ENCODE measurements around the gene SNW1.
"Not testable (repeated sequence)": the region's sequence is repeated elsewhere in the genome, so short reads cannot be mapped to it uniquely, and the experiment has no call there.

SNW1 gene

GRCh38 chr14:77760381-77761204 lies at the start of gene SNW1:
SNW1 (minus strand) TSS chr14:77761156; CDS start chr14:77761127, 29 bp downstream.
- peak; percentile 95 for DNase-seq (ENCODE audit: low read depth)

- no peak for DNase-seq (ENCODE audit: low read depth)
These were observed 48.1 kb upstream of the SNW1 start for GRCh38 chr14:77809011-77809410.

- no peak for DNase-seq (ENCODE audit: low read depth)
These were observed 47.3 kb upstream of the SNW1 start for GRCh38 chr14:77808250-77808649.

GRCh38 chr14:77805706-77806105 lies 44.8 kb upstream of the SNW1 start:
- no peak for DNase-seq (ENCODE audit: low read depth)

- no peak for DNase-seq (ENCODE audit: low read depth)
These were observed 43.6 kb upstream of the SNW1 start for GRCh38 chr14:77804592-77804991.

- DNase-seq (ENCODE audit: low read depth): no peak
These were observed 39.9 kb upstream of the SNW1 start for GRCh38 chr14:77800814-77801213.

- DNase-seq (ENCODE audit: low read depth): peak; percentile 82
These were observed 39.1 kb upstream of the SNW1 start, which contains the start of gene ADCK1 for GRCh38 chr14:77799863-77800730. ADCK1 (plus strand) TSS chr14:77800109; CDS start chr14:77818979, 18,870 bp downstream.

- not testable (repeated sequence) for DNase-seq (ENCODE audit: low read depth)
These were observed 38.5 kb upstream of the SNW1 start for GRCh38 chr14:77799456-77799855.

GRCh38 chr14:77794357-77794756 lies 33.4 kb upstream of the SNW1 start:
- no peak for DNase-seq (ENCODE audit: low read depth)

- DNase-seq (ENCODE audit: low read depth): not testable (repeated sequence)
These were observed 32.3 kb upstream of the SNW1 start for GRCh38 chr14:77793255-77793654.

GRCh38 chr14:77791225-77791600 lies 30.3 kb upstream of the SNW1 start:
- DNase-seq (ENCODE audit: low read depth): no peak

- no peak for DNase-seq (ENCODE audit: low read depth)
These were observed 29.7 kb upstream of the SNW1 start for GRCh38 chr14:77790566-77791224.

GRCh38 chr14:77786148-77786547 lies 25.2 kb upstream of the SNW1 start:
- no peak for DNase-seq (ENCODE audit: low read depth)

- no peak for DNase-seq (ENCODE audit: low read depth)
These were observed 21.2 kb upstream of the SNW1 start for GRCh38 chr14:77782202-77782601.

GRCh38 chr14:77773966-77774365 lies 13.0 kb upstream of the SNW1 start:
- DNase-seq (ENCODE audit: low read depth): not testable (repeated sequence)

GRCh38 chr14:77768442-77769069 lies 7.6 kb upstream of the SNW1 start:
- not testable (repeated sequence) for DNase-seq (ENCODE audit: low read depth)

GRCh38 chr14:77763978-77764377 lies 3.0 kb upstream of the SNW1 start:
- no peak for DNase-seq (ENCODE audit: low read depth)

GRCh38 chr14:77763316-77763715 lies 2.4 kb upstream of the SNW1 start:
- no peak for DNase-seq (ENCODE audit: low read depth)

- DNase-seq (ENCODE audit: low read depth): peak; percentile 46
These were observed 412 bp upstream of the SNW1 start for GRCh38 chr14:77761205-77761931.

- no peak for DNase-seq (ENCODE audit: low read depth)
These were observed 8.0 kb downstream of the SNW1 start for GRCh38 chr14:77752799-77753516.

- DNase-seq (ENCODE audit: low read depth): no peak
These were observed 8.7 kb downstream of the SNW1 start for GRCh38 chr14:77752266-77752665.
